GM19240 (cell line): ENCODE measurements around the gene RAB31.

Source experiments
- DNase-seq: peaks from one replicate; pipeline ENCODE4 v3.0.0; 2011; ENCODE audit warnings: low spot score; ENCODE audit not compliant: insufficient read length

The RAB31 gene

DNA sequence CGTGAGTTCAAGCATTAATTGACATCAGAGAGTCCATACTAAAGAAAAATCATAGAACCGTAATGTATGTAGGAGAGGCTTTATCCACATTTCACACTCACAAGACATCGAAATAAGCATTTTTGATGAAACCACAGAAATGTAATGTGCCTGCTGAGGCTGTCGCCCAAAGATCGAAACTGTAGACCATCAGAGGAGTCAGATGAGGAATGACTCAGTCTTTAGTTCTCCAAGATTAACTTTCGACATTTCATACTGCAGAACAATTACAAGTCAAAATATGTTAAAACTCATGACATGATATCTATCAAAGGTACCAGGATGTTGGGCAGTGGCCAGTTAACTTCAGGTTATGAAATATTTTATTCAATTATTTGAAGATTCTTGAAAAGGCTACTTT is 79.6 kb downstream of the RAB31 start:
- DNase-seq = no peak

DNA sequence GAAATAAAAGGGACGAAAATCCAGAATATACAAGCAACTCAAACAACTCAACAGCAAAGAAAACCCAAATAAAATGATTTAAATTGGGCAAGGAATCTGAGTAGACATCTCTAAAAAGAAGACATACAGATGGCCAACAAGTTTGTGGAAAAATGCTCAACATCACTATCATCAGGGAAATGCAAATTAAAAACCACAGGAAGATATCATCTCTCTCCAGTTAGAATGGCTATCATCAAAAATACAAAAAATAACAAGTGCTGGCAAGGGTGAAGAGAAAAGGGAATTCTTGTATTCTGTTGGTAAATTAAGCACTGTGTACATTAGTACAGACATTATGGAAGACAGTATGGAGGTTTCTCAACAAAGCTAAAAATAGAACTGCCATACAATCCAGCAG is 80.0 kb downstream of the RAB31 start:
- no peak for DNase-seq

DNA sequence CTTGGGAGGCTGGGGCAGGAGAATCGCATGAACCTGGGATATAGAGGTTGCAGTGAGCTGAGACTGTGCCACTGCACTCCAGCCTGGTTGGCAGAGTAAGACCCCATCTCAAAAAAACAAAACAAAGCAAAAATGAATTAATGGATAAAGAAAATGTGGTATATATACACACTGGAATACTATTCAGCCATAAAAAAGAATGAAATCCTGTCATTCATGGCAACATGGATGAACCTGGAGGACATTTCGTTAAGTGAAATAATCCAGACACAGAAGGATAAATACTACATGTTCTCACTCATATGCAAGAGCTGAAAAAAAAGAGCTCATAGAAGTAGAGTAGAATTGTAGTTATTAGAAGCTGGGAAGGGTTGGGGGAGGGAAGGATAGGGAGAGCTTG is 80.8 kb downstream of the RAB31 start:
- no peak for DNase-seq

DNA sequence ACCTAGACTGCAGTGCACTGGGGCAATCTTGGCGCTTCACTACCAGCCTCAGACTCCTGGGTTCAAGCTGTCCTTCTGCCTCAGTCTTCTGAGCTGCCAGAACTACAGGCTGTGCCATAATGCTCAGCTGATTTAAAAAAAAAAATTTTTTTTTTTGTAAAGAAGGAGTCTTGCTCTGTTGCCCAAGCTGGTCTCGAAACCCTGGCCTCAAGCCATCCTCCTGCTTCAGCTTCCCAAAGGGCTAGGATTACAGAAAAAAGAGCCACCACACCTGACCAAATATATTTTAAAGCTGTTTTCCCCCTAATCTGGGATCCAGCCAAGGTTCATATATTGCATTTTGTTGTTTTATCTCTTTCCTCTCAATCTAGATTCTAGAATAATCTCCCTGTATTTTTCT is 82.2 kb downstream of the RAB31 start:
- no peak for DNase-seq

DNA sequence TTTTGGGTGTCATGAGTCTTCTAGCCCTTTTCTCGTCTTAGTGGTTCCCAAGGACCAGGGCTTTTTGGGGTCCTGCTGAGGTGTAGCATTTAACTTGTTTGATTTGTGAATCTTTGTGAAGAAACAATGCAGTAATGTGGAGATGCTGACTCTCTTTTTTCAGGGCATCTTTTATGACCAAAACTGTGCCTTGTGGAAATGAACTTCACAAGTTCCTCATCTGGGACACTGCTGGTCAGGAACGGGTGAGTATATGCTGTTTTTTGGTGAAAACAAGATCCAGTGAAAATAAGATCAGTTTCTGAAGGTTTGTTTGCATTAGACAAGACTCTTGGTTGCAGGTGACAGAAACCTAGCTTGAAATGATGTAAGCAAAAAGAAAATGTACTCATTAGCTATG is 83.9 kb downstream of the RAB31 start:
- no peak for DNase-seq

DNA sequence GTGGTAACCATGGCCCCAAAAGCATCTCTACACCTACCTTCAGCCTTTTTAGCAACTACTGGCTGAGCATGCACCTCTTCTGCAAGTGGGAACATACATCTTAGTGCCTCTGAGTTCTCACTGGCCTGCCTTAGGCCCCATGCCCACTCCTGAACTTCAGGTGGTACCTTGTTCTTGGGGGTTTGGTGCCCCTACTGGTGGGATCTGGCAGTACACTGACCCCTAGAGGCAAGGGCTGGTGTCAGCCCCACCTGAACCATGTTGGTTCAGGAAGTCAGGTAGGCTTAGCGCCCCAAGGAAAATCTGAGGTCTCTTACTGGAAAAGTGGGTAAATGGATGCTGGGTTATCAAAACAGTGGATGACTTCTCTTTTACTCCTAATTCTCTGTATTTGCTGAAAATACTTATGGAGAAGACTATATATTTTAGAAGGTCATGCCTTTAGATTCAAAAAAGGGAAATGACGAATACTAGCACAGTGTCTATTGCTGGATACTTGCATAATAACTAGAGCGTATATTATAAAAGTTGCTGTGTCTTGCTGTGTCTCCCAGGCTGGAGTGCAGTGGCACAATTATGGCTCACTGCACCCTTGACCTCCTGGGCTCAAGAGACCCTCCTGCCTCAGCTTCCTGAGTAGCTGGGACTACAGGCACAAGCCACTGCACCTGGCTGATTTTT is 84.6 kb downstream of the RAB31 start:
- DNase-seq = no peak

GRCh38 chr18:9796011-9796410 is 87.9 kb downstream of the RAB31 start:
- no peak for DNase-seq

GRCh38 chr18:9796935-9797549 is 88.9 kb downstream of the RAB31 start:
- no peak for DNase-seq

DNA sequence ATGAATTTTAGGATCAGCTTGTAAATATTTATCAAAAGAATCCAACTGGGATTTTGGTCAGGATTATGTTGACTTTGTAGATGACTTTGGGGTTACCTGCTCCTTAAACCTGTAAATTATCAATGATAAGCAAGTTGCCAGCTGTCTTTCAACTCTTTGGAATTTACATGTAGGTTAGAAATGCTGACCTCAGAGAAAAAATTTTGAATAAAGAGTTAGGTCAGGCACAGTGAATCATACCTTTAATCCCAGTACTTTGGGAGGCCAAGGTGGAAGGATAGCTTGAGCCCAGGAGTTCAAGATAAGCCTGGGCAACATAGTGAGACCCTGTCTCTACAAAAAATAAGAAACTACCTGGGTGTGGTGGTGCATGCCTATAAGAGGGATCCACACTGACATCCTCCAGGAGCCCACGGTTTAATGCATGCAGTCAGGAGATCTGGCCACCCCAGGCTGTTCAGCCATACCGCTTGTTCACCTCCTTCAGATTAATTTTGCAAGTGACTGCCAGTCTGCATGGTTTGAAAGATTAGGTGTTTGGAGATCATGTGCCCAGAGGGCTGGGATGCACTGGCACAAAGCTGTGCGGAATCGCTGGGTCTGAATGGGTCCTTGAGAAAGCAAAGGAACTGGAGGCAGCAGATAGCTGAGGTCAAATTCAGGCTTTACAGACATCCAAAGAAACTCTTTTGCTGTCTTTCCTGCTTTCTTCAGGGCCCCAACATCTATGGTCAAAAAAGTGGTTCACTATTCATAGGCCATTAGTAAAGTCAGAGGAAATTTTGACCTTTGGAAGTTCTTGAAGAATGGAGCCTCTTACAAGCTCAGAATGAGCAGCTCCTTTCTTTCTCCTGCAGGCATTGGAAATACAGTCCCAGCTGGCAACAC is 94.3 kb downstream of the RAB31 start:
- DNase-seq = no peak

DNA sequence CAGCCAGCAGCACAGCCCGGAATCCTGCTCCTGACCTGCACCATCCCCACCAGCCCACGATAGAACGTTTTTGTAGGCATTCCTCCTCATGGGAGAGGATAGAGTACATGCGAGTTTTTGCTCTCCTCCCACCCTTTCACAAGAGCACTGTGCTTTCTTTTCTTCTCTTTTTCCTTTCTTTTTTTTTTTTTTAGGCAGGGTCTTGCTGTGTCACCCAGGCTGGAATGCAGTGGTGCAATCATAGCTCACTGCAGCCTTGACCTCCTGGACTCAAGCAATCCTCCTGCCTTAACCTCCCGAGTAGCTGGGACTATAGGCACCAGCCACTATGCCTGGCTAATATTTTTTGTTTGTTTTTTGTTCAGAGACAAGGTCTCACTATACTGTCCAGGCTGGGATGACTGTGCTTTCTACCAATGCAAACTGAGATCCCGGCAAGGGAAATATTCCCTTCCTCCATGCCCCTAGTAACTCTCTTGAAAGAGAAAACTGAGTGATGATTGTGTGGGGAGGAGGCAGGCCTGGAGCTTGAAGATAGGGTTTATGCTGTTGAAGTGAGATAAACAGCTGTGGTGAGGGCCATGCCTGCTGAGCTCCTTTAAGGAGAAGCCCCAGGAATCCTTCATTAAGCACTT is 95.1 kb downstream of the RAB31 start:
- no peak for DNase-seq

- DNase-seq = no peak
Measured at GRCh38 chr18:9803698-9804516, 95.8 kb downstream of the RAB31 start.

DNA sequence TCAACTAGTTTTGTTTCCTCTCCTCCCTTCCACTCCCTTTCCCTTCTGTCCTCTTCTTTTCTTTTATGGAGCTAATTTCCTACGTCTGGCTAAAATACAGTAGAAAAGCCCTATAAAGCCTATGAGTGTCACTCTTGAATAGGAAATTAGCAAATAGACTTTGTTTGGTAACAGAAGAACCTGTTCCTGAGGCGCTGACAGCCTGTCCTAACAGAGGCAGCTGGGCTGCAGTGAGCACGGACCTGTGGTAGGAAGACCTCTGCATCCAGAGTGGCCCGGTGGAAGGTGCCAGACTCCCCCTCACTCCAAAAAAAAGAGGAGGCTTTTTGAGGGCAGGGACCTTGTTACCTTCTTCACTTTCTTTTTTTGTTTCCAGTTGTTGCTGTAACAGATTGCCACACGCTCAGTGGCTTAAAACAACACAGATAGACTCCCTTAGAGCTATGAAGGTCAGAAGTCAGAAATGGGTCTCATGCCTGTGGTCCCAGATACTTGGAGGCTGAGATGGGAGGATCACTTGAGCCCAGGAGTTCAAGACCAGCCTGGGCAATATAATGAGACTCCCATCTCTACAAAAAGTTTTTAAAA is 96.5 kb downstream of the RAB31 start:
- no peak for DNase-seq

- DNase-seq = no peak
Measured at GRCh38 chr18:9806905-9807304, 98.8 kb downstream of the RAB31 start.

- no peak for DNase-seq
Measured at GRCh38 chr18:9808295-9809241, 100.5 kb downstream of the RAB31 start.

GRCh38 chr18:9809697-9810096 is 101.6 kb downstream of the RAB31 start:
- DNase-seq = no peak

GRCh38 chr18:9810299-9810698 is 102.2 kb downstream of the RAB31 start:
- DNase-seq = no peak

GRCh38 chr18:9810994-9811705 is 103.0 kb downstream of the RAB31 start:
- no peak for DNase-seq

- DNase-seq = no peak
Measured at GRCh38 chr18:9811978-9812377, 103.9 kb downstream of the RAB31 start.

GRCh38 chr18:9814431-9814830 is 106.3 kb downstream of the RAB31 start:
- DNase-seq = no peak
